BJ (cell line): Measurements from ENCODE around the gene DDA1. TPM values are rescaled to one million over a fixed set of nuclear protein-coding genes. Genes with fewer than 3 reads are reported as not detected.
"Not testable (repeated sequence)": the region's sequence is repeated elsewhere in the genome, so short reads cannot be mapped to it uniquely, and the experiment has no call there.

Experiments
- CTCF ChIA-PET: fragments of 350-600 bp; formaldehyde crosslinking; extraction: SDS; loops from one replicate; lab custom pipeline; 2021; ENCODE audit warnings: antibody characterized with exemption, inconsistent platforms; lab: Yijun Ruan, JAX
- POLR2A ChIA-PET: fragments of 300-600 bp; sonication (Branson Sonifier 250); formaldehyde crosslinking; extraction: SDS; loops from one replicate; lab custom pipeline; 2021; ENCODE audit warnings: antibody characterized with exemption; lab: Charles Lee
- DNase-seq: peaks from one replicate; pipeline ENCODE4 v3.0.0-alpha.2; 2011; ENCODE audit warnings: low read depth
- H3K27me3 ChIP-seq: 2 replicates; pipeline ENCODE4 v1.6.0; 2011; ENCODE audit warnings: low read length; ENCODE audit not compliant: control insufficient read depth, insufficient read depth
- H3K36me3 ChIP-seq: 2 replicates; pipeline ENCODE4 v1.5.1; 2011; ENCODE audit warnings: low read length; ENCODE audit not compliant: control insufficient read depth, insufficient read depth
- H3K4me3 ChIP-seq: 2 replicates; pipeline ENCODE4 v1.5.1; 2011; ENCODE audit warnings: low read depth, mild to moderate bottlenecking, control low read depth, low read length
- polyA plus RNA-seq: library from polyadenylated mRNA; depleted of rRNA; stranded (reverse); fragments of >200 nt; gene quantifications from 2 replicates; pipeline ENCODE4 v1.2.3, GENCODE V29; 2011
- TF ChIP-seq, protein P1 (sequence below): IDR thresholded peaks from 2 replicates; pipeline ENCODE4 v1.5.1; 2011; ENCODE audit warnings: low read depth, mild to moderate bottlenecking, control low read depth, inconsistent platforms, low read length, moderate library complexity; ENCODE audit not compliant: insufficient read depth

The DDA1 gene
- polyA plus RNA-seq, 1 experiment: 52.7 TPM

DNA sequence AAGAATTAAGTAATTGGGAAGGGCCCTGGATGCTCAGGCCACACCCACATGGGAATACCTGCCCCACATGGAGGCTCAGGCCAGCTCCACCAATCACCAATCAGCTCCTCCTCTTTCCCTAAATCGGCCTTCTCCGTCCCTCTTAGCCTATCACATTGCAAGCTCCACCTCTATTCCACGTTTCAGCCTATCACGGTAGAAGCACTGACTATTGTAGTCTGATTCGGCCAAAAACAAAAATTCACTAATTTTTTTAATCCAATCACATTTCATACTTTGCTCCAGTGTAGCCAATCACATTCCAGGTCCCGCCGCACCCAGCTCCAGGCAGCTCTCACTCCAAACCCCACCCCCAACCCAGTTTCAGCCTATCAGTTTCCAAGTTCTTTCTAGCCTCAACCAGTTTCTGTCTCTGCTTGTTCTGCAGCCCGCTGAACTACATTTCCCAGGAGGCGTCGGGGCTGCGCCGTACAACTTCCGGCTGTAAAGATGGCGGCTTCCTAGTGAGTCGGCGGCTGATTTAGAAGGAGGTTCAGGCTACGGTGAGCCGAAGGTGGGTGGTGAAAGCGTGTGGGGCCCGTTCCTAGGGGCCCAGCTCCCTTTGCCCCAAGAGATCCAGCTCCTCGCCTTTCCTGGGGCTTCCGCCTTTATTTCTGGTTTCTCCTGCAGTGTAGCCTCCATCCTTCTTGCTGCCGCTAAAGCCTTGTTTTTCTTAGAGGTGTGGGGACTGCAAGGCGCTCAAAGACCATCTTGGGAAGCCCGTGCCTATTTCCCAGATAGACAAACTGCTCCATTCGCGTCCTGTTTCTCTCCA lies 42.2 kb upstream of the DDA1 start, which contains the start of gene BABAM1:
Gene BABAM1 (plus strand): TSS at position 469 of the 814 bp plus-strand sequence. CDS start 1,364 bp downstream, outside the sequence.
- H3K36me3 ChIP-seq: peaks cover 9% of the 10 kb centered on the region
- no peaks in the 10 kb centered on the region for H3K27me3 ChIP-seq
- DNase-seq: peak; percentile 99
- TF ChIP-seq, protein P1, sequence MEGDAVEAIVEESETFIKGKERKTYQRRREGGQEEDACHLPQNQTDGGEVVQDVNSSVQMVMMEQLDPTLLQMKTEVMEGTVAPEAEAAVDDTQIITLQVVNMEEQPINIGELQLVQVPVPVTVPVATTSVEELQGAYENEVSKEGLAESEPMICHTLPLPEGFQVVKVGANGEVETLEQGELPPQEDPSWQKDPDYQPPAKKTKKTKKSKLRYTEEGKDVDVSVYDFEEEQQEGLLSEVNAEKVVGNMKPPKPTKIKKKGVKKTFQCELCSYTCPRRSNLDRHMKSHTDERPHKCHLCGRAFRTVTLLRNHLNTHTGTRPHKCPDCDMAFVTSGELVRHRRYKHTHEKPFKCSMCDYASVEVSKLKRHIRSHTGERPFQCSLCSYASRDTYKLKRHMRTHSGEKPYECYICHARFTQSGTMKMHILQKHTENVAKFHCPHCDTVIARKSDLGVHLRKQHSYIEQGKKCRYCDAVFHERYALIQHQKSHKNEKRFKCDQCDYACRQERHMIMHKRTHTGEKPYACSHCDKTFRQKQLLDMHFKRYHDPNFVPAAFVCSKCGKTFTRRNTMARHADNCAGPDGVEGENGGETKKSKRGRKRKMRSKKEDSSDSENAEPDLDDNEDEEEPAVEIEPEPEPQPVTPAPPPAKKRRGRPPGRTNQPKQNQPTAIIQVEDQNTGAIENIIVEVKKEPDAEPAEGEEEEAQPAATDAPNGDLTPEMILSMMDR: no peak
- ChIA-PET POLR2A (interaction anchor here (0.6 to 0.7 kb wide), 3 partner anchors 42 to 210 kb away, joined by 3 to 4 read pairs (median 3); partner anchors contain the start of genes DDA1 and USE1), CTCF (interaction anchor here (0.6 to 2.2 kb wide), 5 partner anchors 15 to 80 kb away, joined by 3 to 5 read pairs (median 3); partner anchors contain the start of gene MRPL34)
- H3K4me3 ChIP-seq: peak within 1 kb of the TSS; percentile 80

DNA sequence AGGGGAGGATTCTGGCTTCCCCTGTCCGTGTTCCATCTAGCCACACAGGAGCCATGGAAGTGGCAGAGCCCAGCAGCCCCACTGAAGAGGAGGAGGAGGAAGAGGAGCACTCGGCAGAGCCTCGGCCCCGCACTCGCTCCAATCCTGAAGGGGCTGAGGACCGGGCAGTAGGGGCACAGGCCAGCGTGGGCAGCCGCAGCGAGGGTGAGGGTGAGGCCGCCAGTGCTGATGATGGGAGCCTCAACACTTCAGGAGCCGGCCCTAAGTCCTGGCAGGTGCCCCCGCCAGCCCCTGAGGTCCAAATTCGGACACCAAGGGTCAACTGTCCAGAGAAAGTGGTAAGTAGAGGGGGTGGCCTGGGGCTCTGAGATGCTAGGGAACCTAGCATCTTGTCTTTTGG lies 40.6 kb upstream of the DDA1 start:
- H3K4me3 ChIP-seq: no peak overlapping the region
- ChIA-PET CTCF (interaction anchor here (2.2 kb wide), 1 partner anchor 14 kb away, joined by 5 read pairs; no protein-coding TSS in a partner anchor), POLR2A (no interaction called here)
- no peaks in the 10 kb centered on the region for H3K27me3 ChIP-seq
- peaks cover 12% of the 10 kb centered on the region for H3K36me3 ChIP-seq
- DNase-seq: no peak
- TF ChIP-seq, protein P1: no peak

DNA sequence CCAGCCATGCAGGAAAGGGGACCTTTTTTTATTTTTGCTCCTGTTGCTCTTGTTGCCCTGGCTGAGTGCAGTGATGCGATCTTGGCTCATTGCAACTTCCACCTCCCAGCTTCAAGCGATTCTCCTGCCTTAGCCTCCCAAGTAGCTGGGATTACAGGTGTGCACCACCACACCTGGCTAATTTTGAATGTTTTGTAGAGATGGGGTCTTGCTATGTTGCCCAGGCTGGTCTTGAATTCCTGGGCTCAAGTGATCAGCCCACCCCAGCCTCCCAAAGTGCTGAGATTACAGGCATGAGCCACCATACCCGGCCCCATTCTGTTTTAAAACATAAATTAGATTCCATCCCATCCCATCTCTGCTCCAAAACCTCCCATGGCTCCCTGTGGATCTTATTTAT lies 34.5 kb upstream of the DDA1 start:
- H3K27me3 ChIP-seq, DNase-seq, POLR2A ChIA-PET, H3K4me3 ChIP-seq: not testable (repeated sequence)
- CTCF ChIA-PET: interaction anchor here (1.8 kb wide), 1 partner anchor 9 kb away, joined by 8 read pairs; no protein-coding TSS in a partner anchor
- H3K36me3 ChIP-seq: peaks cover 23% of the 10 kb centered on the region

- Histone ChIP-seq H3K4me3 (no peak overlapping the region), H3K27me3 (no peaks in the 10 kb centered on the region), H3K36me3 (peaks cover 23% of the 10 kb centered on the region)
- no peak for DNase-seq
- CTCF ChIA-PET: interaction anchor here (0.6 kb wide), 1 partner anchor 178 kb away, joined by 3 read pairs; no protein-coding TSS in a partner anchor
- POLR2A ChIA-PET: no interaction called here
- TF ChIP-seq, protein P1: no peak
These were observed 33.8 kb upstream of the DDA1 start for GRCh38 chr19:17275441-17276175.

DNA sequence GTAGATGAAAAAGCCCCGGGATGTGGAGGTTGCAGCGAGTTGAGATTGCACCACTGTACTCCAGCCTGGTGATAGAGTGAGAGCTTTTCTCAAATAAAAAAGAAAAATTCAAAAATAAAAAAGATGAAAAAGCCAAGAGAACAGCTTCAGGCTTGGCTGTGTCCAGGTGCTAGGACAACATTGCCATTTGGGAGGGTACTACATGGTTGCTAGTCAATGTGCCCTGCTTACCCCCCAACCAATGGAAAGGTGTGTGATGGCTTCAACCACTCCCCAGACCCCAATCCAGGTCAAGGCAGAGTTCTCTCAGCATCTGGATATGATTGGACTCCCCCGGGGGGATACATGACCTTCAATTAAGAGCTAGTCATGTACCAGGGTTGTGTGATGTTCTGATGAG lies 29.9 kb upstream of the DDA1 start:
- DNase-seq: no peak
- CTCF ChIA-PET: interaction anchor here (0.6 to 1.3 kb wide), 2 partner anchors 24 to 551 kb away, joined by 3 read pairs; partner anchors contain the start of gene ABHD8
- H3K4me3 ChIP-seq: no peak overlapping the region
- no peaks in the 10 kb centered on the region for H3K27me3 ChIP-seq
- TF ChIP-seq, protein P1: no peak
- POLR2A ChIA-PET: no interaction called here
- H3K36me3 ChIP-seq: peaks cover 11% of the 10 kb centered on the region
